ENCODE measurements around the gene EPDR1.
"Not testable (repeated sequence)": the region's sequence is repeated elsewhere in the genome, so short reads cannot be mapped to it uniquely, and the experiment has no call there.

EPDR1 gene

GRCh38 chr7:37930226-37930948 is 9.9 kb downstream of the EPDR1 start:
- DNase-seq: no peak

GRCh38 chr7:37932543-37932942 is 12.1 kb downstream of the EPDR1 start:
- DNase-seq: no peak

GRCh38 chr7:37933018-37933566 is 12.7 kb downstream of the EPDR1 start:
- DNase-seq: no peak

GRCh38 chr7:37942934-37943610 is 22.6 kb downstream of the EPDR1 start:
- DNase-seq: no peak

GRCh38 chr7:37943905-37944736 is 23.7 kb downstream of the EPDR1 start:
- DNase-seq: no peak

GRCh38 chr7:37944737-37945054 is 24.3 kb downstream of the EPDR1 start:
- DNase-seq: no peak

GRCh38 chr7:37945336-37945735 is 24.9 kb downstream of the EPDR1 start:
- DNase-seq: no peak

- no peak for DNase-seq
Observed at GRCh38 chr7:37947138-37947940, 26.9 kb downstream of the EPDR1 start.

- DNase-seq: no peak
Observed at GRCh38 chr7:37947941-37948210, 27.4 kb downstream of the EPDR1 start.

- no peak for DNase-seq
Observed at GRCh38 chr7:37952240-37952639, 31.8 kb downstream of the EPDR1 start.

GRCh38 chr7:37954217-37954616 is 33.8 kb downstream of the EPDR1 start:
- not testable (repeated sequence) for DNase-seq

- no peak for DNase-seq
Observed at GRCh38 chr7:37956791-37957190, 36.4 kb downstream of the EPDR1 start.

GRCh38 chr7:37957221-37957970 is 37.0 kb downstream of the EPDR1 start:
- DNase-seq: no peak

GRCh38 chr7:37960483-37960882 is 40.0 kb downstream of the EPDR1 start:
- DNase-seq: no peak

- DNase-seq: no peak
Observed at GRCh38 chr7:37961251-37961650, 40.8 kb downstream of the EPDR1 start.

GRCh38 chr7:37964196-37964595 is 43.8 kb downstream of the EPDR1 start:
- no peak for DNase-seq

- no peak for DNase-seq
Observed at GRCh38 chr7:37970211-37970610, 49.8 kb downstream of the EPDR1 start.

- DNase-seq: no peak
Observed at GRCh38 chr7:37971491-37971890, 51.1 kb downstream of the EPDR1 start.

GRCh38 chr7:37973915-37974314 is 53.5 kb downstream of the EPDR1 start:
- DNase-seq: no peak

GRCh38 chr7:37974711-37975110 is 54.3 kb downstream of the EPDR1 start:
- DNase-seq: no peak

- no peak for DNase-seq
Observed at GRCh38 chr7:37977243-37977642, 56.8 kb downstream of the EPDR1 start.

GRCh38 chr7:37981664-37982063 is 61.2 kb downstream of the EPDR1 start:
- DNase-seq: no peak
